Measurements from ENCODE around the gene SPTLC2. TPM values are rescaled to one million over a fixed set of nuclear protein-coding genes. Genes with fewer than 3 reads are reported as not detected.

SPTLC2 gene
- total RNA-seq, 1 experiment from 2014 or later, result 68.4 TPM

GRCh38 chr14:77582511-77582910, 33.9 kb downstream of the SPTLC2 start:
- DNase-seq, result no peak
- intact Hi-C loops (cut with micrococcal nuclease; ENCODE audit: unreplicated experiment), result no loop called here
- ChIA-PET CTCF (interaction anchor here (0.6 to 0.7 kb wide), 3 partner anchors 32 to 1116 kb away, joined by 3 to 12 read pairs (median 3); no protein-coding TSS in a partner anchor), POLR2A (ENCODE audit: unreplicated experiment) (no interaction called here)
- no TSS peak for BruUV-seq (replicated peaks)
- no peaks in the 10 kb centered on the region for H3K27me3 ChIP-seq (ENCODE audit: insufficient read depth, low read depth)
- H3K27ac ChIP-seq, result 0 out of 2 replicates have a peak overlapping the region, but pooled peaks have one; percentile 10
- no peak overlapping the region for H2AFZ ChIP-seq
- H3K4me3 ChIP-seq, result no peak overlapping the region
- no peaks in the 10 kb centered on the region; the same call in 1 of the 2 replicates for H3K4me1 ChIP-seq (replicated peaks; ENCODE audit: insufficient read depth)
- no peak for TF ChIP-seq EZH2 (IDR thresholded peaks at IDR 0.05; ENCODE audit: low read depth)
- no peak for TF ChIP-seq CTCF (conservative IDR thresholded peaks at IDR 0.05)
- peaks cover 91% of the 10 kb centered on the region for H3K79me2 ChIP-seq (ENCODE audit: low read depth)
- peaks cover 17% of the 10 kb centered on the region for H3F3A ChIP-seq (ENCODE audit: insufficient read depth, low read depth)
- no peak overlapping the region for H3K4me2 ChIP-seq
- peaks cover 23% of the 10 kb centered on the region for H4K20me1 ChIP-seq (ENCODE audit: insufficient read depth)
- peaks cover 8% of the 10 kb centered on the region; the same call in 1 of the 2 replicates for H3K36me3 ChIP-seq (ENCODE audit: low read depth)
- no peaks in the 10 kb centered on the region for H3K9me3 ChIP-seq (ENCODE audit: insufficient read depth, low read depth)
- H3K9me2 ChIP-seq (ENCODE audit: insufficient read depth), result peaks cover 4% of the 10 kb centered on the region; the same call in 1 of the 2 replicates

DNA sequence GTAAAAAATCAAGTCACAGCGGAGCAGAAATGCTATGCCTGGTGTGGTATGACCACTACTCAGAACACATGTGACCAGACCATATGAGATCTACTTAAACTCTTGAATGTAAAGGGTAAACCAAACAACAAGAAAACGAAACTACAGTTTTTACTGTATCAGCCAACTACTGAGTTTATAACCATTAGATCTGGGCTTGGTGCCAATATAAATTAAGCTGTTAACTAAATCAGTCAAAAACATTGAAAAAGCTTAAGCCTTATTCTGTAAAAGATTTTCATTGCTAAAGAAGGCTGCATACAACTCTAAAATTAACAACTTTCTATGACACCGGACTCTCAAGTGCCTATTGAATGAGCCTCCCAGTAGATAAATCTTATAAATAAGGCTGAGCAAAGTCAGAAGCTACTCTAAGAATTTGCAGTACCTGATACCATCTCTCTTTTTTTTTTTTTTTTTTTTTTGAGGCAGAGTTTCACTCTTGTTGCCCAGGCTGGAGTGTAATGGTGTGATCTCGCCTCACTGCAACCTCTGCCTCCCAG, 35.4 kb downstream of the SPTLC2 start:
- H3K4me3 ChIP-seq, result no peak overlapping the region
- DNase-seq, result peak in 1 of 2 experiments; percentile 73
- H3K4me2 ChIP-seq, result peak overlapping the region; percentile 19; the same call in 1 of the 2 replicates
- TF ChIP-seq CTCF (conservative IDR thresholded peaks at IDR 0.05) (no peak), EZH2 (IDR thresholded peaks at IDR 0.05; ENCODE audit: low read depth) (no peak)
- peak overlapping the region; percentile 48 for H3K27ac ChIP-seq
- peaks cover under 1% of the 10 kb centered on the region; the same call in 1 of the 2 replicates for H3K9me2 ChIP-seq (ENCODE audit: insufficient read depth)
- intact Hi-C loops (cut with micrococcal nuclease; ENCODE audit: unreplicated experiment), result loop anchor here (2.0 kb wide), 1 partner anchor 36 kb away; the partner anchor contains the start of gene SPTLC2
- H4K20me1 ChIP-seq (ENCODE audit: insufficient read depth), result peaks cover 23% of the 10 kb centered on the region
- H3K79me2 ChIP-seq (ENCODE audit: low read depth), result peaks cover 82% of the 10 kb centered on the region
- peaks cover 14% of the 10 kb centered on the region for H3K36me3 ChIP-seq (ENCODE audit: low read depth)
- no peaks in the 10 kb centered on the region for H3K27me3 ChIP-seq (ENCODE audit: insufficient read depth, low read depth)
- BruUV-seq (replicated peaks), result no TSS peak
- ChIA-PET CTCF (interaction anchor here (0.7 to 0.8 kb wide), 3 partner anchors 25 to 199 kb away, joined by 5 to 16 read pairs (median 13); no protein-coding TSS in a partner anchor), POLR2A (ENCODE audit: unreplicated experiment) (interaction anchor here (0.6 to 1.0 kb wide), 4 partner anchors 19 to 180 kb away, joined by 3 to 12 read pairs (median 4); no protein-coding TSS in a partner anchor)
- no peak overlapping the region for H2AFZ ChIP-seq
- H3F3A ChIP-seq (ENCODE audit: insufficient read depth, low read depth), result peaks cover 13% of the 10 kb centered on the region
- no peaks in the 10 kb centered on the region for H3K9me3 ChIP-seq (ENCODE audit: insufficient read depth, low read depth)
- no peaks in the 10 kb centered on the region; the same call in 1 of the 2 replicates for H3K4me1 ChIP-seq (replicated peaks; ENCODE audit: insufficient read depth)

DNA sequence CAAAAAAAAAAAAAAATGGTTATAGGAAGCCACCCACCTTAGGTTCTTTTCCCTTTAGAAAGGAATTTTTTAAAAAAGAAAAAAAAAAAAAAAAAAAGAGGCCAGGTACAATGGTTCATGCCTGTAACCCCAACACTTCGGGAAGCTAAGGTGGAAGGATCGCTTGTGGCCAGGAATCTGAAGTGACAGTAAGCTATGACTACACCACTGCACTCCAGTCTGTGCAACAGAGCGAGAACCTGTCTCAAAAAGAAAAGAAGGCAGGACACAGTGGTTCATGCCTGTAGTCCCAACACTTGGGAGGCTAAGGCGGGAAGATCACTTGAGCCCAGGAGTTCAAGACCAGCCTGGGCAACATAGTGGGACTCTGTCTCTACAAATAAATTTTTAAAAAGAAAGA, 36.0 kb downstream of the SPTLC2 start:
- POLR2A ChIA-PET (ENCODE audit: unreplicated experiment), result no interaction called here

More for the DNA sequence above, 36.0 kb downstream of the SPTLC2 start:
- no peak for DNase-seq
- Histone ChIP-seq H3K9me2 (ENCODE audit: insufficient read depth) (no peaks in the 10 kb centered on the region), H3K4me1 (replicated peaks; ENCODE audit: insufficient read depth) (no peaks in the 10 kb centered on the region; the same call in 1 of the 2 replicates), H3K27ac (peak overlapping the region; percentile 48), H2AFZ (no peak overlapping the region), H3K4me2 (peak overlapping the region; percentile 19; the same call in 1 of the 2 replicates), H3K79me2 (ENCODE audit: low read depth) (peaks cover 76% of the 10 kb centered on the region), H3K4me3 (no peak overlapping the region), H4K20me1 (ENCODE audit: insufficient read depth) (peaks cover 20% of the 10 kb centered on the region), H3K36me3 (ENCODE audit: low read depth) (peaks cover 19% of the 10 kb centered on the region), H3K27me3 (ENCODE audit: insufficient read depth, low read depth) (no peaks in the 10 kb centered on the region), H3F3A (ENCODE audit: insufficient read depth, low read depth) (peaks cover 10% of the 10 kb centered on the region), H3K9me3 (ENCODE audit: insufficient read depth, low read depth) (no peaks in the 10 kb centered on the region)
- BruUV-seq (replicated peaks), result no TSS peak
- no peak for TF ChIP-seq EZH2 (IDR thresholded peaks at IDR 0.05; ENCODE audit: low read depth)
- TF ChIP-seq CTCF (conservative IDR thresholded peaks at IDR 0.05), result no peak
- CTCF ChIA-PET, result interaction anchor here (0.7 to 0.8 kb wide), 2 partner anchors 26 to 200 kb away, joined by 5 to 13 read pairs; no protein-coding TSS in a partner anchor
- intact Hi-C loops (cut with micrococcal nuclease; ENCODE audit: unreplicated experiment), result loop anchor here (2.0 kb wide), 1 partner anchor 36 kb away; the partner anchor contains the start of gene SPTLC2

All from PC-9 (cell line).